Activated CD8-positive, alpha-beta memory T cell treated with anti-CD3 and anti-CD28 coated beads, Interleukin-2, amount 50 U/mL, for 24 hours (primary cell): ENCODE measurements around the gene DDX43.
"Not testable (repeated sequence)": the region's sequence is repeated elsewhere in the genome, so short reads cannot be mapped to it uniquely, and the experiment has no call there.

Experiments
- DNase-seq: peaks from one replicate; pipeline ENCODE4 v3.0.0-alpha.2; 2020; ENCODE audit errors: extremely low read depth

Gene DDX43

DNA sequence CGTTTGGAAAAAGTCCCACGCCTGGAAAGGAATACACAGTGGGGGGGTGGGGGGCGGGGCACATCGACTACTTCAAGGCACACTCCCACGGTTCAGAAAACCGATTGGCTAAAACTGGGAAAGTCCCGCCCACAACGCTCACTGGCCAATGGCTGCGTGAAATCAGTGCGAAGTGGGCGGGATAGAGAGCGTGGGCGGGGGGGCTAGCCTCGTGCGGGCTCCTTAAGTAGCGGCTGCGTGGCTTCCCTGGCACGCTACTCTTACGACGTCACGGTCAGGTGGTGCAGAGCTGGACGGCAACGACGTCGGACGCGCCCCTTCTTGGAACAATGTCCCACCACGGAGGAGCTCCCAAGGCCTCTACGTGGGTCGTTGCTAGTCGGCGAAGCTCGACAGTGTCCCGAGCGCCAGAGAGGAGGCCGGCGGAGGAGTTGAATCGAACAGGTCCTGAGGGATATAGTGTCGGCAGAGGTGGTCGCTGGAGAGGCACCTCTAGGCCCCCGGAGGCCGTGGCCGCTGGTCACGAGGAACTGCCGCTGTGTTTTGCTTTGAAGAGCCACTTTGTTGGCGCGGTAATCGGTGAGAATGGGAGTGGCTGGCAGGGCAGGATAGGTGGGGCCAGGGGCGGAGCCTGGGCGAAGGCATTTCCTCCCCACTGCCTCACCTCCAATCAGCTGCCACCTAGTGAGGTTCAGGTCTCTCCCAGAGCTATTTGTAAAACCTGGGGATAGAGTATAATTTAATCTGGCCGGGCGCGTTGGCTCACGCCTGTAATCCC is at the start of gene DDX43:
DDX43 (plus strand) TSS at position 252 of the 778 bp plus-strand sequence; CDS start at position 330, 78 bp downstream.
- DNase-seq = no peak

DNA sequence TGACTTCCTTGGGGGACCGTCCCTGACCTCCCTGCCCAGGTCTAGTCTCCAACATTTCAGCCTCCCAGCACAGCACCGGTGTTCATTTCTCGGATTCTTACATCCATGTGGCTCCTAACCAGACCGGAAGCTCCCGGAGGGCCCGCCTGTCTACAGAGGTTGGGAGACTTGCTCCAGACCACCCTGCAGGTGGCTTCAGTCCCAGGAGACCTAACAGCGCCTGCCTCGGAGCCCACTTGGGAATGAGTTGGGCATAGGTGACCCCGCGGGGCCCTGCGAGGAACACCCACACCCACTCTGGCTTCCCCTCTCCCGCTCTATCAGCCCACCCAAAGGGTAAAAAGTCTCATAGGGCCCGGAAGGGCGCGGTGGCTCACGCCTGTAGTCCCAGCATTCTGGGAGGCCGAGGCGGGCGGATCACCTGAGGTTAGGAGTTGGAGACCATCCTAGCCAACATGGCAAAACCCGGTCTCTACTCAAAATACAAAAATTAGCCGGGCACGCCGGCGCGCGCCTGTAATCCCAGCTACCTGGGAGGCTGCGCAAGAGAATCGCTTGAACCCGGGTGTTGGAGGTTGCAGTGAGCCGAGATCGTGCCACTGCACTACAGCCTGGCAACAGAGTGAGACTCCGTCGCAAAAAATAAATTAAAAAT is 46.0 kb upstream of the DDX43 start:
- no peak for DNase-seq

DNA sequence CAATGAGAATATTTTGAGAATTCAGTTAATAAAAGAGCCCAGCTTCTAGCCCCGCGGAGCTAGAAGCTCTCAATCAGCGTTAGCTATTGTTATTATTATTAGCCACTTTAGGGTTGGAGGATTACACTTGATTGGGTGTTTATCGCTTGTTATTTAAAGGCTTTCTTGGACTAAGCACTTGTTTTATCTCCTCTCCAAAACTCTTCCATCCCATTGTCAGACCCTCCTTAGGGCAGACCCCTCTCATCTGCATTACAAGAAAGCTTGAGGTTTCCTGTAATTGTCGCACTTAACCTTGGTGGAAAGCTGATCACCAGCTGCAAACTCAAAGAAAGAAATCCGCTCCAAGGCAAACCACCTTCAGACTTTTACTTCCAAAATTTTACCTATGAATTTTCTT is 45.3 kb upstream of the DDX43 start:
- no peak for DNase-seq

DNA sequence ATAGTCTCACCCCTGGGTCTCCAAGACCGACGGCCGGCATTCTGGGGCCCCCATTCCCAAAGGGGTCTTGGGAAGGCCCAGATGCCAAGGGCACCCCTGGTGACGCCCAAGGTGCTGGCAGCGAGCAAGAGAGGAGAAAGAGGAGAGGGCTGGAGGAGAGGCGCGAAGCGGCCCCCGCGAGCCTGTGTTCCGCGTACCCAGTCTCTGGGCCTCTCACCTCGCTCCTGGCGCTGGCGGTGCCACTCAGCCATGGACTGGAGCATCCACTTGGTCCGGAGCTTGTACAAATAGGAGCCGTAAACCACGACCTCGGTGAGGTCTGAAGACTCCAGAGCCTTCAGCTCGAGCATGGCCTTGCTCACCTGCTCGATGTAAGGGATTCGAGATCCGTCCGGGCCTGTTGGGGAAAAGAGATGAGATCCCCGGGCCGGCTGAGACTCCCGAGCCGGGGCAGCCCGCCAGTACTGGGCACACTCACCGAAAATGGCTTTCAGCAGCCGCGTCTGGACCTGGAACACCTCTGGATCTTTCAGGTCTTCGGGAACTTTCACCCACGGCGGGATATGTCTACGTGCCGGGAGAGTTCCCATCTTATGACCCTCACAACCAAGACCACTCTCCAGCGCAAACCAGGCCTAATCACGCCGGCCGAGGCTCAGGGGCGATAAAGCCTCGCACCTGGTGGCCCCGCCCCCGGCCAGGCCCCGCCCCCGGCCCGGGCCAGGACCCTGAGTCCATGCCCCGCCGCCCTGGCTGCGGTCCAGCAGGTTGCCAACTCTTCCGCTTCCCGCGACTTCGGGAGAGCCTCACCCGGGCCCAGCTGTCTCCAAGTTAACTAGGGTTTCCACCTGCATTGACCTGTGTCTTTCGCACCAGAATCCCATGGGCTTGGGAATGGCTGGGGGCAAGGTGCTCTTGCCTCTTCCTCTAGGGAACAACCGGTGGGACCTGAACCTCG is 40.7 kb upstream of the DDX43 start, which contains the start of gene DPPA5:
DPPA5 (minus strand) TSS at position 641 of the 958 bp plus-strand sequence; CDS start at position 590, 51 bp downstream.
- DNase-seq = no peak

DNA sequence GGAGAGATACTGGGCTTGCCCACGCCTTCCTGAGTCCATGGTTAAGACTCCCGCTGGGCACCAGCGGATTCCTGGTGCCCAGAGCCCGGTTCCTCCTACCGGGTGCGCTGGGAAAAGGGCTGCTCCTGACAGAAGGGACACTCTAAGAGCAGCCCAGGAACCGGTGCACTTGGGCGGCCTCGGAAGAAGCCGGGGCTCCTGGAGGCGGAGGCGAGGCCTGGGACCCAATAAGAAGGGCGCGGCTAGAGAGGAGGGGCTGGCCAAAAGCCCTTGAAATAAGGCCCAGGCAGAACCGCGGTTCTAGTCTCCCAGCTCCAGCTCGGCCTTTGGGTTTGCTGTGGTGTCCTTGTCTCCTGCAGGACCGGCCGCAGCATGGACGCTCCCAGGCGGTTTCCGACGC is 32.3 kb upstream of the DDX43 start, which contains the start of gene KHDC3L:
KHDC3L (plus strand) TSS at position 301 of the 400 bp plus-strand sequence; CDS start at position 373, 72 bp downstream.
- DNase-seq = no peak

DNA sequence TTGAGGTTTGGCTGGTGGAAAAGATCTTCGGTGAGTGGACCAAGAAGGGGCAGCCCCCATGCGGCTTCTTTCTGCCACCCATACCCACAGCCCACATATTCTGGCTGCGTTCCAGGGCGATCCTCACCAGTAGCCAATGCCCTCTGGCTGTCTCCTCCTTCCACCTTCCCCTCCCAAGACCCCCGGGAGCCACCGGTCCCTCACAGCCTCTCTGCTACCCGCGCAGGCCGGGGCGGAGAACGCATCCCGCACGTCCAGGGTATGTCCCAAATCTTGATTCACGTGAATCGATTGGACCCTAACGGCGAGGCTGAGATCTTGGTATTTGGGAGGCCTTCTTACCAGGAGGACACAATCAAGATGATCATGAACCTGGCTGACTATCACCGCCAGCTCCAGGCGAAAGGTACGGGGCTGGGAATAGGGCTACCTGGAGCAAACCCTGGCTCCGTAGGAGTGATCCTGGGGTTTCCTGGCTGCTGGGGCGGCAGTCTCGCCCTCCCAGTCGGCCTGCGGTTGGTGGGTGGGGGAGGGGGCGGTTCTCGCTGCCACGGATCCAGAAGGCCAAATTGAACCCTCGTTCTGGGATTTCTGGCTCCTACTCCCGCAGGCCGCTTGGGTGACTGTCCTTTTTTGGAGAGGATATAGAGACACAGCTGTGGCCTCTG is 31.6 kb upstream of the DDX43 start:
- DNase-seq = no peak

DNA sequence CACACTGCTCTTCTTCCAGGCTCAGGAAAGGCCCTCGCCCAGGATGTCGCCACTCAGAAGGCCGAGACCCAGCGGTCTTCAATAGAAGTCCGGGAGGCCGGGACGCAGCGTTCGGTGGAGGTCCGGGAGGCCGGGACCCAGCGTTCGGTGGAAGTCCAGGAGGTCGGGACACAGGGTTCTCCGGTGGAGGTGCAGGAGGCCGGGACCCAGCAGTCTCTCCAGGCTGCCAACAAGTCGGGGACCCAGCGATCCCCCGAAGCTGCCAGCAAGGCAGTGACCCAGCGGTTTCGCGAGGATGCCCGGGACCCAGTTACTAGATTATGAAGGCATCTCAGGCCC is 31.1 kb upstream of the DDX43 start:
- no peak for DNase-seq

DNA sequence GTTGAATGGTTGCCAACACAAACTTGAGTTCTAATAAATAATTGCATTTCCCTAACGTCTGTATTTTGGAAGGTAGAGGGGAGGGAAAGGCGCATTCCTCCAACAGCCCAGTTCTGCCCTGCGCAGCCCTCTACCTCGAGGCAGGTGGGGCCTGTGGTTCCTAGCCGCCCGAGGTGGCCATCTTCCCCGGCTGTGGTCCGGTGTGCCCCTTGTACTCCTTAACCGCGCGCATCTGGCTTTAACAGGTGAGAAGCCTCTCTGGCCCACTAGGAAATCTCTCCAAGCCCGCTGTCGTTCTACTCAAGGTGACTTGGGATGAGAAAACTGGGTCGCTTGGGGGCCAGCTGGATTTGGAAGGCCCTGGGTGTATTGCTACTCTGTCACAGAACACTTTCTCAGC is 30.5 kb upstream of the DDX43 start:
- no peak for DNase-seq

DNA sequence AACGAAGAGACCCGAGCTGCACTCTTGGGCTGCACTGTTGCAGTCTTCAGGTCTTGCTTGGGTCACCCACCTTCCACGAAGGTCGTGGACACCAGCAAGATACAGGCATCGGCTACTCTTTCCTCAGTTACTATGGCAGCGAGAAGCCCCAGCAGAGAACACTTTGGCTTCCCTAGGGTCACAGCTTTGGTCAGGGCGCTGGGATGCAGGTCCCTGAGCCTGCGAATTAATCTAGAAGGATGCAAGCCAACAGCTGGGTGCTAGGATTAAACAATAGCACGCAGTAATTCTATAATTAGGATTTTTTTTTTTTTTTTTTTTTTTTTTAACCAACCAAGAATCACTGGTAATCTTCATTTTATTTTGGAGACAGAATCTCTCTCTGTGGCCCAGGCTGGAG is 30.1 kb upstream of the DDX43 start:
- DNase-seq = no peak

DNA sequence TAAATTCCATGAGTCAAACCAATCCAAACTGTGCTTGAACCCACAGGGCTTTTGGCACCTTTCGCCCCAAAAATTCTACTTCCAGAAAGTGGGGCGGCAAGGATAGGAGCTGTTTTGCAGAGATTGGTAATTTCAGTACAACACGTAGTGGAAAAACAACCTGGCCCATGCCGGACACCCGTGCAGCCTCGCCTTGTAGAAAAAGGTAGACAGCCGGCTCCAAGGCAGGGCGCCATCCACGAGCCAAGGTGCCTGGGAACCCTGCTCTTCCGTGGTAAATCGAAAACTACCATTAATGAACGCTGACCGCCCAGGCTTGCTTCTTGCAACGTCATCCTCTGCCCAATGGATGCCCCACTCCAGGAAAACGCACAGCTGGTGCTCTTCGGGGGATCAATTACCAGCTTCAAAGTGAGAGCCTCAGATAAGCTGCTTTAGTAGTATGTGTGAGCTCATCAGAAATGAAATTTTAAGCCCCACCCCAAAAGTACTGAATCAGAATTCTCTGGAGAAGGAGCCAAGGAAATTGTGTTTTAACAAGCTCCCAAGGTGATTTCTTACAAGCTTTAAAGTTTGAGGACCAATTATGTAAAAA is 26.8 kb upstream of the DDX43 start:
- DNase-seq = no peak

DNA sequence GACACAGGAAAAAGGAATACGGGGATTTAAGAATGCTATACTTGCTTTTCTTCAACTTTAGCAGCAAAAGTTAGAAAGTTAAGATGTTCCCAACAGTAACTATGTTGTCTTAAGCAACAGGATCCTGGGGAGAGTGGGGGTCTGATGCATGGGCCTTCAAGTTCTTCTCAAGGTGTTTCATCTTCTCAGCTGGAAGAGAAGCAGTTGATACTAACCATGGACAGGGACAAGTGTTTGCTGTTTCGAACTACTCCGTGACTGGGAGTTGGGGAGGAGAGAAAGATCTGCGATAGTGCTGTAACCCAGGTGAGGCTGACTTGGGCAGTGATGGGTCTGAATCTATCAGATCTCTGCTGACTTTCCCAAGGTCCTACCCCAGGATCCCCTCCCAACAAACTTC is 26.0 kb upstream of the DDX43 start:
- no peak for DNase-seq

DNA sequence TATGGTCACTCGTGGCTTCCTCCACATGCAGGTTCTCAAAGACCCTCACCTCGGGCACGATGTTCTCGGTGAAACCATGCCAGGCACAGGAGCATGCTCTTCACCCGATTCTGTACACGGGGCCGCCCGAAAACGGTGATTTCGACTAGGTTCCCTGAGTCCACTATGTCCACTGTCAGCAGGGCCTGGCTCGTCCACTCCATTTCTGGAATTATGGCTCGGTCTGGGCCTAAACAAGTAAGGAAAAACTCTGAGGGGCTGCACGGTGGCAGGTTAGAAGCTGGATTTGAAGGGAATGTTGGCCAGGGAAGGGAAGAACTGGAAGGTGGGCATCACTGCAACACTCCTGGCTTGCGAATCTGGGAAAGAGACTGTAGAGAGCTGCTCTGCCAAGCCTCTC is 25.5 kb upstream of the DDX43 start:
- no peak for DNase-seq

DNA sequence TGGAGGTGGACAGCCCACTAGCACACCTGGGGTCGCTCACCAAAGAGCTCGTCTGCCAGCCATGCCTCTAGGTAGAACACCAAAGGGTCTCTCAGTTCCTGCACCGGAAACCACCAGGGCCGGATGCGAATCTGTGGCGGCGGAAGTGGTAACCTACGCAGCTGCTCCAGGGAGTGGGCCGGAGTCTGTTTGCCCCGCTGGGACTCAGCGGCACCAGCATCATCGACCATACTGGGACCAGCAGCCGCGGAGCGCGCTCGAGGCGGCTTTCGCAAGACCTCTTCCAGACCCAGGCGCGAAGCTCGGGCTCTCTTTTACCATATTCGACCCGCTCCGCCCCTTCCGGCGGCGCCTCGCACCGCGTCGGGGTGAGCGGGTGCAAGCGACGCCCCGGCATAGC is 25.1 kb upstream of the DDX43 start, which contains the start of gene OOEP:
OOEP (minus strand) TSS at position 335 of the 400 bp plus-strand sequence; CDS start at position 230, 105 bp downstream.
- no peak for DNase-seq

DNA sequence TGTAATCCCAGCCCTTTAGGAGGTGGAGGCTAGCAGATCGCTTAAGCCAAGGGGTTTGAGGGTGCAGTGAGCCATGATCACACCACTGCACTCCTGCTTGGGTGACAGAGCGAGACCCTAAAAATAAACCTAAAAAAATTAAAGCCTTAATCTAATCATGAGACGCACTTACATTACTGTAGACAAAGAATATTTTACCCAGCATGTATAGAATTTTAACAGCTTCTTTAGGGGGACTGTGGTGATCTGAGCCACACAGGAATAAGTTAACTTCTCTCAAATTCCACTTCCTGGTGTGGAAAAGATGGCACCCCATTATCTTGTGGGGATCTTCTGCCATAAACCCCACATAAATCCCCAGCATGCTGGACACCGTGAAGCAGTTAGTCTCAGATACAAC is 22.6 kb upstream of the DDX43 start:
- no peak for DNase-seq

DNA sequence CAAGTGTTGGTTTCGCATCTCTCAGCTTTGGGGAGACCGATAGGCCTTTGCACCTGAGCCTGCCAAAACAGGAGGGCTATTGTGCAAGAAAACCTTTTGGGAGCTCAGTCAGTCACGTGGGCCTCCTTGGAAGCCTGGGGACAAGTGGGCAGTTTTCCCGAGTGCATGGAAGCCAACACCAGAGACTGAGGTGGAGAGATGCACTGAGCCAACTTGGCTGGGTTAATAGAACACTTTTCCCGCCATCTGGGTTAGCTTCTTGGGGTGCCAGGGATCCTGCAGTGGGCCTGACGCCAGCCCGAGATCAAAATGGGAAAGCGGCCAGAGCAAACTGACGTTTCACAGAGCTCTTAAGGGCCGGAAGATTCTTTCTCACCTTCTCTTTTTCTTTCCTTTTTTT is 22.1 kb upstream of the DDX43 start:
- DNase-seq = no peak

DNA sequence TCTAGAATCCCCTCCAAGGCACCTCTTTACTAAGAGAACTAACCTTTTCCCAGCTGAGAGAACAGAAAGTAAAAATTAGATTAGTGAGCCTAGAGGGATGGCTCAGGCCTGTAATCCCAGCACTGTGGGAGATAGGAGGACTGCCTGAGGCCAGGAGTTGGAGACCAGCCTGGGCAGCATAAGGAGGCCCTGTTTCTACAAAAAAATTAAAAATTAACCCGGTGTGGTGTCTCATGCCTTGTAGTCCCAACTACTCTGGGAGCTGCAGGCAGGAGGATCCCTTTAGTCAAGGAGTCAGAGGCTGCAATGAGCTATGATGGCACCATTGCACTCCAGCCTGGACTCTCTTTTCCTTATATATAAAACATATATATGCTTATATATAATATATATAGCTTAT is 19.4 kb upstream of the DDX43 start:
- DNase-seq = no peak

DNA sequence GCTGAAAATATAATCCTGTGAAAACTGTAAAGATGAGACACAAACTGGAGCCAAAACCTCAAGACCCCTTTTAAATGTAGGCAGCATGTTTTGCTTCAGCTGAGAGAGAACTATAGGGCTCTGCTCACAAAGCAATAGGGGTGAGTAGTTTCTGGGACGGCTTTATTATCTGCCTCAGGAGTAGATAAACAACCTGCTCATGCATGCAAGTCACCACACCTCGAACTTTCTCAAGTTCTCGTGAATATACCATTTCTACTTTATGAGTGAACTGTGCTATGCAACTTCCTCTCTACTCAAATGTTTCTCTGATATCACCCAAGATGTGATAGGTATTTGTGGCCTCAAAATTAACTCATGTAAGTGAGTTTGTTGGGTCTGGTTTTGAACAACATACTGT is 17.4 kb upstream of the DDX43 start:
- DNase-seq = no peak

DNA sequence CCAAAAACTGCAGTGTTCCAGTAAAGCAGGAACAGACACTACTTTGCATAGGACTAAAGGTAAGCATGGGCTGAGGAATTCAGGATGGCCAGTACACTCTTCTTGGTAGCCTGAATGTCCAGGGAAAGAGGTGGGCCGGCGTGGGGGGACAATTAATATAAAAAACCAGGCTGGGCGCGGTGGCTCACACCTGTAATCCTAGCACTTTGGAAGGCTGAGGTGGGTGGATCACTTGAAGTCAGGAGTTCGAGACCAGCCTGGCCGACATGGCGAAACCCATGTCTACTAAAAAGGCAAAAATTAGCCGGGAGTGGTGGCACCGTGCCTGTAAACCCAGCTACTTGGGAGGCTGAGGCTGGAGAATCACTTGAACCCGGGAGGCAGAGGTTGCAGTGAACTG is 13.1 kb upstream of the DDX43 start:
- DNase-seq = not testable (repeated sequence)

DNA sequence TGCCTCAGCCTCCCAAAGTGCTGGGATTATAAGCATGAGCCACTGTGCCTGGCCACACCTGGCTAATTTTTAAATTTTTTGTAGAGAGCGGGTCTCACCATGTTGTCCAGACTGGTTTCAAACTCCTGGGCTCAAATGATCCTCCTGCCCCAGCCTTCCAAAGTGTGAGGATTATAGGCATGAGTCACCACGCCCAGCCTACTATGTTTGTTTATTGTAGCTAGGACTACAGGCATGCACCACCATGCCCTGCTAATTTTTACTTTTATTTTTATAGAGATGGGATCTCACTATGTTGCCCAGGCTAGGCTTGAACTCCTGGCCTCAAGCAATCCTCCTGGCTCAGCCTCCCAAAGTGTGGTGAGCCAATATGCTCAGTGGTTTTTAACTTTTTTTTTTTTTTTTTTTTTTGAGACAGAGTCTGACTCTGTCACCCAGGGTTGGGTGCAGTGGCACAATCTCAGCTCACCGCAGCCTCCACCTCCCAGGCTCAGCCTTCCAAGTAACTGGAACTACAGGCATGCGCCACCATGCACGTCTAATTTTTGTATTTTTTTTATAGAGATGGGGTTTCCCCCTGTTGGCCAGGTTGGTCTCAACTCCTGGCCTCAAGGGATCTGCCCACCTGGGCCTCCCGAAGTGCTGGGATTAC is 12.0 kb upstream of the DDX43 start:
- DNase-seq = no peak

DNA sequence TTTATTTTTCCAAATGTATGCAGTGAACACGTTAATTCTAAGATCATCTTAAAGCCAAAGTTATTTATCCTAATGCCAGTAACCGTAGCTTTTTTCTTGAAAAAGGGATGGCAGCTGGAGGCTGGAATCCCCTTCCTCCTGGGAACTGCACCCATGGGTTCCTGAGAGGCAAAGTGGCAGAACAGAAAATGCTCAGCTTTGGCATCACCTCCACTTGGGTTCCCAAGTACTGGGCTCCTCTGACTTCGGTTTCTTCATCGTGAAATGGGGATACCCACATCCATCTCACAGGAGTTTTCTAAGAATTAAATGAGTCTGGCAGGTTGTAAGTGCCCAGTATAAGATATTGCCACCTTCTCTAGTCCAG is 6.2 kb upstream of the DDX43 start:
- DNase-seq = no peak
